GM12891 (cell line): ENCODE results near the gene MFGE8.

Experiments used
- POLR2A ChIP-seq: IDR thresholded peaks from 2 replicates; pipeline ENCODE4 v1.6.1; 2011; ENCODE audit warnings: low read depth, low read length, control low read depth
- POLR2AphosphoS5 ChIP-seq: IDR thresholded peaks from 2 replicates; pipeline ENCODE4 v1.6.1; 2011; ENCODE audit warnings: low read depth, low read length, control low read depth
- POU2F2 ChIP-seq: IDR thresholded peaks from 2 replicates; pipeline ENCODE4 v1.6.1; 2011; ENCODE audit warnings: low read depth, mild to moderate bottlenecking, control low read depth, low read length, moderate library complexity
- SPI1 ChIP-seq: IDR thresholded peaks from 2 replicates; pipeline ENCODE4 v1.6.1; 2011; ENCODE audit warnings: low read depth, low read length, control low read depth
- TAF1 ChIP-seq: IDR thresholded peaks from 2 replicates; pipeline ENCODE4 v1.6.1; 2011; ENCODE audit warnings: low read depth, low read length, control low read depth

GRCh38 chr15:88900309-88900981 is 12.7 kb downstream of the MFGE8 start:
- no peak for TF ChIP-seq POLR2AphosphoS5
- no peak for TF ChIP-seq POLR2A
- TF ChIP-seq SPI1, result no peak
- TF ChIP-seq POU2F2, result no peak
- no peak for TF ChIP-seq TAF1
